A549 treated with CORT108297 at 1 μM for 4 hours (cell line): ENCODE data around the gene GBP2. TPM values are rescaled to one million over a fixed set of nuclear protein-coding genes. Genes with fewer than 3 reads are reported as not detected.

ENCODE experiments used
- total RNA-seq: library from RNA; stranded (reverse); fragments of 200-300 nt; extraction: Qiagen RNA extraction; gene quantifications from 5 replicates; pipeline ENCODE4 v1.2.3, GENCODE V29; 2022

The GBP2 gene
- 0.52 to 1.0 TPM (median 0.85 TPM) in 5 replicates for total RNA-seq

GRCh38 chr1:89125913-89126580 is at the start of gene GBP2:
TSS of gene GBP2 (minus strand) at chr1:89126114. CDS start at chr1:89121966, 4,148 bp downstream.

GRCh38 chr1:89065079-89065868 is 60.6 kb downstream of the GBP2 start, which contains the start of gene GBP1:
TSS of gene GBP1 (minus strand) at chr1:89065208. CDS start at chr1:89063234, 1,974 bp downstream.

Other genes starting within 250 kb of the GBP2 start
- gene GTF2B, start 234.5 kb downstream of the GBP2 start, total RNA-seq = 23.9 to 31.6 TPM (median 25.1 TPM) in 5 replicates
- 6.6 to 8.7 TPM (median 6.9 TPM) in 5 replicates for gene KYAT3, start 133.5 kb downstream of the GBP2 start, total RNA-seq
- gene RBMXL1, start 133.5 kb downstream of the GBP2 start, total RNA-seq = 2.0 to 2.5 TPM (median 2.1 TPM) in 5 replicates
- 1.1 to 1.6 TPM (median 1.5 TPM) in 5 replicates for gene GBP3, start 103.2 kb downstream of the GBP2 start, total RNA-seq
- gene GBP1, start 60.9 kb downstream of the GBP2 start, total RNA-seq = 0.09 to 0.18 TPM (median 0.10 TPM) in 5 replicates
- not detected in 5 replicates for gene GBP7, start 49.9 kb upstream of the GBP2 start, total RNA-seq
- gene GBP4, start 72.8 kb upstream of the GBP2 start, total RNA-seq = 0.01 to 0.10 TPM (median 0.03 TPM) in 4 of 5 replicates, not detected in the other
- gene GBP5, start 146.7 kb upstream of the GBP2 start, total RNA-seq = 0.03 TPM in 2 of 5 replicates, not detected in the others
- gene GBP6, start 237.9 kb upstream of the GBP2 start, total RNA-seq = not detected in 5 replicates